Mucosa of rectum (tissue), 2 donors: ENCODE data around the gene CHAF1A.

Experiments
- H3K27ac ChIP-seq, 2 donors: one replicate each; pipeline ENCODE4 v1.7.0; 2013; ENCODE audit warnings: inconsistent platforms in 2 of 2, low read depth in 2 of 2, low read length in 2 of 2
- H3K27me3 ChIP-seq, 2 donors: one replicate each; pipeline ENCODE4 v1.7.0; 2013; ENCODE audit warnings: low read length in 2 of 2; ENCODE audit not compliant: control insufficient read depth in 2 of 2, insufficient read depth in 2 of 2
- H3K36me3 ChIP-seq, 2 donors: one replicate each; pipeline ENCODE4 v1.7.0; 2013; ENCODE audit warnings: low read length in 2 of 2; ENCODE audit not compliant: control insufficient read depth in 2 of 2, insufficient read depth in 2 of 2
- H3K4me1 ChIP-seq, 2 donors: one replicate each; pipeline ENCODE4 v1.7.0; 2013; ENCODE audit warnings: low read length in 2 of 2, mild to moderate bottlenecking in 1 of 2; ENCODE audit not compliant: control insufficient read depth in 2 of 2, insufficient read depth in 2 of 2
- H3K4me3 ChIP-seq, 2 donors: one replicate each; pipeline ENCODE4 v1.7.0; 2013; ENCODE audit warnings: low read length in 2 of 2
- H3K9ac ChIP-seq, 2 donors: one replicate each; pipeline ENCODE4 v1.7.0; 2013; ENCODE audit warnings: low read length in 2 of 2, low read depth in 1 of 2, mild to moderate bottlenecking in 1 of 2
- H3K9me3 ChIP-seq, 2 donors: one replicate each; pipeline ENCODE4 v1.7.0; 2013; ENCODE audit warnings: low read length in 2 of 2; ENCODE audit not compliant: control insufficient read depth in 2 of 2
- donor health status: healthy.
- donor health status: Normal muscosa, but diverticular disease.

The CHAF1A gene

GRCh38 chr19:4391701-4392483 lies 10.5 kb upstream of the CHAF1A start:
- peaks cover 19 to 23% of the 10 kb centered on the region in 2 donors for H3K4me1 ChIP-seq
- no peaks in the 10 kb centered on the region for H3K27me3 ChIP-seq
- no peaks in the 10 kb centered on the region for H3K9me3 ChIP-seq
- H3K9ac ChIP-seq = no peak overlapping the region
- H3K4me3 ChIP-seq = no peak overlapping the region
- H3K36me3 ChIP-seq = peaks cover 0 to 2% of the 10 kb centered on the region in 2 donors
- H3K27ac ChIP-seq = peak overlapping the region; percentile 15 to 73

GRCh38 chr19:4393947-4394590 lies 8.4 kb upstream of the CHAF1A start:
- Histone ChIP-seq H3K4me1 (peaks cover 19 to 22% of the 10 kb centered on the region in 2 donors), H3K27ac (no peak overlapping the region), H3K9ac (no peak overlapping the region), H3K4me3 (no peak overlapping the region), H3K27me3 (no peaks in the 10 kb centered on the region), H3K36me3 (peaks cover 0 to 3% of the 10 kb centered on the region in 2 donors), H3K9me3 (no peaks in the 10 kb centered on the region)

- no peak overlapping the region for H3K27ac ChIP-seq
- H3K9me3 ChIP-seq = no peaks in the 10 kb centered on the region
- H3K9ac ChIP-seq = peak overlapping the region in 1 of 2 donors; percentile 24
- H3K4me3 ChIP-seq = no peak overlapping the region
- H3K27me3 ChIP-seq = no peaks in the 10 kb centered on the region
- H3K36me3 ChIP-seq = peaks cover 0 to 3% of the 10 kb centered on the region in 2 donors
- peaks cover 12 to 14% of the 10 kb centered on the region in 2 donors for H3K4me1 ChIP-seq
These were observed 5.3 kb upstream of the CHAF1A start for GRCh38 chr19:4396949-4397783.

GRCh38 chr19:4399812-4400134 lies 2.7 kb upstream of the CHAF1A start:
- Histone ChIP-seq H3K36me3 (peaks cover 0 to 3% of the 10 kb centered on the region in 2 donors), H3K9me3 (no peaks in the 10 kb centered on the region), H3K27ac (peak overlapping the region; percentile 82 to 90), H3K9ac (peak overlapping the region; percentile 77 to 87), H3K27me3 (no peaks in the 10 kb centered on the region), H3K4me1 (peaks cover 17 to 20% of the 10 kb centered on the region in 2 donors), H3K4me3 (peak overlapping the region; percentile 82 to 92)

GRCh38 chr19:4400135-4400936 lies 2.1 kb upstream of the CHAF1A start, which contains the start of gene SH3GL1:
SH3GL1 (minus strand) TSS chr19:4400547; CDS start chr19:4400368, 179 bp downstream.
- H3K27ac ChIP-seq = peak within 1 kb of the TSS; percentile 82 to 90
- peak within 1 kb of the TSS; percentile 77 to 87 for H3K9ac ChIP-seq
- H3K27me3 ChIP-seq = no peaks in the 10 kb centered on the region
- peaks cover 0 to 3% of the 10 kb centered on the region in 2 donors for H3K36me3 ChIP-seq
- H3K4me1 ChIP-seq = peaks cover 17 to 20% of the 10 kb centered on the region in 2 donors
- peak within 1 kb of the TSS; percentile 82 to 92 for H3K4me3 ChIP-seq
- no peaks in the 10 kb centered on the region for H3K9me3 ChIP-seq

GRCh38 chr19:4401769-4402170 lies 670 bp upstream of the CHAF1A start:
- Histone ChIP-seq H3K27me3 (no peaks in the 10 kb centered on the region), H3K27ac (peak overlapping the region; percentile 87 to 90), H3K9me3 (no peaks in the 10 kb centered on the region), H3K9ac (peak overlapping the region; percentile 79 to 82), H3K36me3 (peaks cover 0 to 3% of the 10 kb centered on the region in 2 donors), H3K4me1 (peaks cover 17 to 20% of the 10 kb centered on the region in 2 donors), H3K4me3 (peak overlapping the region; percentile 62 to 76)

GRCh38 chr19:4403005-4403761 lies 743 bp downstream of the CHAF1A start:
- Histone ChIP-seq H3K36me3 (no peaks in the 10 kb centered on the region), H3K4me3 (peak overlapping the region; percentile 75 to 77), H3K27me3 (no peaks in the 10 kb centered on the region), H3K27ac (peak overlapping the region; percentile 48 to 54), H3K9me3 (no peaks in the 10 kb centered on the region), H3K4me1 (peaks cover 15 to 20% of the 10 kb centered on the region in 2 donors), H3K9ac (peak overlapping the region; percentile 60 to 75)

GRCh38 chr19:4405977-4406376 lies 3.5 kb downstream of the CHAF1A start:
- Histone ChIP-seq H3K36me3 (peaks cover 0 to 17% of the 10 kb centered on the region in 2 donors), H3K4me3 (no peak overlapping the region), H3K4me1 (peaks cover 14 to 15% of the 10 kb centered on the region in 2 donors), H3K9ac (no peak overlapping the region), H3K27me3 (no peaks in the 10 kb centered on the region), H3K9me3 (no peaks in the 10 kb centered on the region), H3K27ac (no peak overlapping the region)

GRCh38 chr19:4406626-4407025 lies 4.2 kb downstream of the CHAF1A start:
- Histone ChIP-seq H3K27ac (no peak overlapping the region), H3K9ac (no peak overlapping the region), H3K36me3 (peaks cover 0 to 17% of the 10 kb centered on the region in 2 donors), H3K4me1 (peaks cover 13% of the 10 kb centered on the region in 2 donors), H3K4me3 (no peak overlapping the region), H3K9me3 (no peaks in the 10 kb centered on the region), H3K27me3 (no peaks in the 10 kb centered on the region)
